Retinal pigment epithelial cell (primary cell): ENCODE measurements around the gene CCDC116.
"Not testable (repeated sequence)": the region's sequence is repeated elsewhere in the genome, so short reads cannot be mapped to it uniquely, and the experiment has no call there.

Experiments used
- DNase-seq: peaks from one replicate; pipeline ENCODE4 v3.0.0-alpha.2; 2010; ENCODE audit warnings: low read depth
- H3K4me3 ChIP-seq: 2 replicates; pipeline ENCODE4 v1.5.1; 2011; ENCODE audit warnings: mild to moderate bottlenecking, low read length, control low read depth, moderate library complexity
- CTCF ChIP-seq: conservative IDR thresholded peaks from 2 replicates; pipeline ENCODE4 v1.5.1; 2011; ENCODE audit warnings: low read depth, low read length, control low read depth, inconsistent platforms

The CCDC116 gene

DNA sequence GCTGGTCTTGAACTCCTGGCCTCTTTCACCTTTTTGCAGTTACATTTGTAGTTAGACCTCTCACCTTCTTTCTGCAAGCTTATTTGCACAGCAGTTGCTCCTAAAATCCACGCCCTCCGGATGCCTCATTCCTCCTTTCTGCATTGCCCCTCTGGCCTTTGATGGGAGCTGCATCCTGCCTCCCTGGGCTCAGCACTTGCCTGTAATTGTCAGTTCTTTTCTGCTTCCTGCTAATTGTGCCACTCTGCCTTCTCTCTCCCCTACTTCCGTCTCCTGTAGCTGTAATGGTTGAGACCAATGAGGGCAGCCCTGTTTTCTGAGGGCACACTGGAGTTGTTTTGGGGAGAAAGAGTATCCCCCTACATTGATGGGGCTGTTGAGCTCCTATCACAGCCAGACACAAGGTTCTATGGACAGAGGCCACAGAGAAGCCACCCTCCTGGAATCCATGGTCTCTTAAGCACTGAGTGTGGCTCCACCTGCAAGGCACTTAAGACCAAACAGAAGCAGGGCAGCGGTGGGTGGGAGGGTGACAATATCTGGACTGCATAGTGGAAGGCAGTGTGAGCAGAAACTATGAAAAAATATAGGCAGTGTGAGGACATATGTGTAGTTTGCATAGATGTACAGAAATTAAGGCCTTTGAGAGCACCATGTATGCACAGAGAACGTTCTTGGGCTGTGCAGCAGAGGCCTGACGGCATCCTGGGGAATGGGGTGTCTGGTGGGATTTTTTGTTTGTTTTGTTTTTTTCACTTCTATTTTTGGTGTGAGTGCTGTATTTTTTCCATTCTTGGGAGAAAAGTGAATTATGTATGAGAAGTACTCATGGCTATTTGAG lies 33.3 kb upstream of the CCDC116 start:
- TF ChIP-seq CTCF = no peak
- no peak for DNase-seq
- H3K4me3 ChIP-seq = no peak overlapping the region

- H3K4me3 ChIP-seq = no peak overlapping the region
- no peak for TF ChIP-seq CTCF
- DNase-seq = no peak
These were observed 30.0 kb upstream of the CCDC116 start for GRCh38 chr22:21602579-21602978.

DNA sequence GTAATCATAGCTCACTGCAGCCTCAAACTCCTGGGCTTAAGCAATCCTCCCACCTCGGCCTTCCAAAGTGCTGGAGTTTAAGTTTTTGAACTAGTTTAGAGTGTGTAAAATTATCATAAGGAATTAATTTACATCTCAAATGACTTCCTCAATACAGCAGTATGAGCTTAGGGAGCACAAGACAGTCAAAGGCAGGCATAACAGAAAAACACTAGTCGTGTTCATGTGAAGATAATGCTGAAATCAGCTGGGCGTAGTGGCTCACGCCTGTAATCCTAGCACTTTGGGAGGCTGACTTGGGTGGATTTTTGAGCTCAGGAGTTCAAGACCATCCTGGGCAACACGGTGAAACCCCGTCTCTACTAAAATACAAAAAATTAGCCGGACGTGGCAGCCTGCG lies 28.6 kb upstream of the CCDC116 start:
- TF ChIP-seq CTCF = no peak
- no peak for DNase-seq
- H3K4me3 ChIP-seq = no peak overlapping the region

- DNase-seq = no peak
- no peak for TF ChIP-seq CTCF
- H3K4me3 ChIP-seq = no peak overlapping the region
These were observed 26.5 kb upstream of the CCDC116 start for GRCh38 chr22:21605887-21606564.

GRCh38 chr22:21606775-21607174 lies 25.8 kb upstream of the CCDC116 start:
- no peak for DNase-seq
- H3K4me3 ChIP-seq = no peak overlapping the region
- TF ChIP-seq CTCF = no peak

- H3K4me3 ChIP-seq, DNase-seq: not testable (repeated sequence)
These were observed 22.9 kb upstream of the CCDC116 start for GRCh38 chr22:21609556-21610157.

DNA sequence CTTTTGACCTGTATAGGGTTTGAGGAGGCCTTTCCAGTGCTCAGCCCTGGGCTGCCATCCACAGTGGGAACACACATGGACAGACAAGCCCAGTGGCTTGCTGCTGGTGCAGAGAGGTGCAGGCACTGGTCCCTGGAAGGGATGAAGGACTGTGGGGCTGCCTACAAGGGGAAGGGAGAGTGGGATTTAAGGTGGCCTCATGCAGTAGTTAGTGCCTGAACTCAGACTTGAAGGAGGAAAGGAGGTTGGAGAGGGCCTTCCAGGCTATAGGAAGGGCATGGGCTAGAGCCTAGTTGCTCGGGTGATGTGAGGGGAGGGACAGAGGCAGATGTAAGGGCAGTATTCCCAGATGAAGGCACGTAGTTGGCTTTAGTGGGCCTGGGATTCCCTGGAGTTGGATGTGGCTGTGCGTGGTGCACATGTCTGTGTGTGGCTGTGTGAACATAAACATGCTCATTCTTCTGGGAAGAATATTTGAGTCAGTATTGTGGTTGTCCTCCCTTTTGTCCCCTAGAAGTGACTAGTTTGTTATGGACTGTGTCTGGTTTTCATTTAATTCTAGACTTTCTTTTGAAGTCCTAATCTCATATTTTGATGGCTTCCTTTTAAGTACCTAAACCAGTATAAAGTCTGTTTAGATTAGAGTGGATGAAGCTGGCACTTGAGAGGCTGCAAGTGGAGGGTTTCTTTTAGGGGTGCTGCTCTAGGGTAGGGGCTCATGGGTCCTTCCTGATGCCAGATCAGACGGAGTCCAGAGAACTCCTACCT lies 21.2 kb upstream of the CCDC116 start:
- H3K4me3 ChIP-seq = no peak overlapping the region
- no peak for DNase-seq
- TF ChIP-seq CTCF = no peak
